Mucosa of gallbladder (tissue), 1 donor: ENCODE results near the gene ZNF664. TPM values are rescaled to one million over a fixed set of nuclear protein-coding genes. Genes with fewer than 3 reads are reported as not detected.
A peak's percentile ranks its signal among the peaks of the same experiment; 100 is the strongest.

Experiments used
- DNase-seq: peaks from one replicate; pipeline ENCODE4 v3.0.0-alpha.2; 2020; ENCODE audit warnings: low spot score
- total RNA-seq: library from RNA; stranded (reverse); gene quantifications from one replicate; pipeline ENCODE4 v1.2.1, GENCODE V29; 2021
- donor health status: DM: no; HTN: no; CAD: no.

ZNF664 gene
- total RNA-seq, 1 donor from 2014 or later: 146 TPM

GRCh38 chr12:124032265-124032886 is 59.4 kb downstream of the ZNF664 start:
- peak; percentile 53 for DNase-seq

- no peak for DNase-seq
These were observed 60.8 kb downstream of the ZNF664 start for GRCh38 chr12:124033859-124034258.

GRCh38 chr12:124034297-124034696 is 61.3 kb downstream of the ZNF664 start:
- DNase-seq: no peak

- DNase-seq: no peak
These were observed 62.1 kb downstream of the ZNF664 start for GRCh38 chr12:124035163-124035562.

GRCh38 chr12:124036171-124036598 is 63.2 kb downstream of the ZNF664 start:
- no peak for DNase-seq

- DNase-seq: no peak
These were observed 63.7 kb downstream of the ZNF664 start for GRCh38 chr12:124036657-124037109.

- DNase-seq: no peak
These were observed 64.3 kb downstream of the ZNF664 start for GRCh38 chr12:124037331-124037730.

GRCh38 chr12:124039276-124039675 is 66.3 kb downstream of the ZNF664 start:
- no peak for DNase-seq

GRCh38 chr12:124040291-124040690 is 67.3 kb downstream of the ZNF664 start:
- DNase-seq: no peak

- no peak for DNase-seq
These were observed 67.7 kb downstream of the ZNF664 start for GRCh38 chr12:124040737-124041136.

GRCh38 chr12:124041907-124042306 is 68.9 kb downstream of the ZNF664 start:
- DNase-seq: no peak

- no peak for DNase-seq
These were observed 71.0 kb downstream of the ZNF664 start for GRCh38 chr12:124044021-124044420.

- DNase-seq: no peak
These were observed 71.8 kb downstream of the ZNF664 start for GRCh38 chr12:124044809-124045321.

- DNase-seq: no peak
These were observed 72.8 kb downstream of the ZNF664 start for GRCh38 chr12:124045671-124046455.

- DNase-seq: no peak
These were observed 73.4 kb downstream of the ZNF664 start for GRCh38 chr12:124046456-124046740.

GRCh38 chr12:124047045-124047566 is 74.1 kb downstream of the ZNF664 start:
- DNase-seq: no peak

GRCh38 chr12:124049451-124050094 is 76.6 kb downstream of the ZNF664 start:
- DNase-seq: no peak

GRCh38 chr12:124053851-124054250 is 80.8 kb downstream of the ZNF664 start:
- DNase-seq: peak; percentile 53

- no peak for DNase-seq
These were observed 82.1 kb downstream of the ZNF664 start for GRCh38 chr12:124055066-124055465.

GRCh38 chr12:124057691-124058090 is 84.7 kb downstream of the ZNF664 start:
- no peak for DNase-seq

- no peak for DNase-seq
These were observed 86.7 kb downstream of the ZNF664 start for GRCh38 chr12:124059752-124060151.
